ENCODE results near the gene PTPN23. TPM values are rescaled to one million over a fixed set of nuclear protein-coding genes. Genes with fewer than 3 reads are reported as not detected.

PTPN23 gene
- total and polyA plus RNA-seq, 2 experiments from 2014 or later = 14.3 to 48.8 TPM

GRCh38 chr3:47385796-47386195 lies 5.0 kb downstream of the PTPN23 start (continued):
- TF ChIP-seq ZNF462 (CRISPR knock-in tag; IDR thresholded peaks at IDR 0.05) = no peak
- TF ChIP-seq ETS1 (IDR thresholded peaks at IDR 0.05) = no peak
- TF ChIP-seq NANOG (IDR thresholded peaks at IDR 0.05; ENCODE audit: borderline replicate concordance) = no peak

- H3K4me3 Mint-ChIP-seq = no peak overlapping the region
- H3K4me1 ChIP-seq (ENCODE audit: insufficient read depth) = peaks cover 6% of the 10 kb centered on the region; the same call in 1 of the 2 replicates
Measured at GRCh38 chr3:47392933-47393332, 12.1 kb downstream of the PTPN23 start.

More at GRCh38 chr3:47392933-47393332, 12.1 kb downstream of the PTPN23 start:
- Histone ChIP-seq H3K4me2 (no peak overlapping the region), H3K27me3 (ENCODE audit: insufficient read depth) (no peaks in the 10 kb centered on the region), H3K36me3 (ENCODE audit: insufficient read depth) (no peaks in the 10 kb centered on the region; the same call in 1 of the 2 replicates), H3K9me2 (ENCODE audit: insufficient read depth) (no peaks in the 10 kb centered on the region), H2AFZ (no peak overlapping the region), H3K4me3 (no peak overlapping the region), H4K20me1 (replicated peaks; ENCODE audit: insufficient read depth) (peaks cover 36% of the 10 kb centered on the region), H3K79me2 (replicated peaks; ENCODE audit: insufficient read depth) (peaks cover 64% of the 10 kb centered on the region), H3F3A (replicated peaks; ENCODE audit: low read depth) (no peaks in the 10 kb centered on the region; the same call in 1 of the 2 replicates), H3K27ac (ENCODE audit: low read depth) (no peak overlapping the region)
- H3K27ac Mint-ChIP-seq = no peak overlapping the region
- peaks cover 4% of the 10 kb centered on the region; the same call in 2 of the 3 replicates for H3K4me1 Mint-ChIP-seq
- peaks cover 10% of the 10 kb centered on the region; the same call in 2 of the 3 replicates for H3K36me3 Mint-ChIP-seq (ENCODE audit: low read depth)
- no peaks in the 10 kb centered on the region for H3K9me3 Mint-ChIP-seq
- ATAC-seq = no peak
- peaks cover 1% of the 10 kb centered on the region for H3K27me3 Mint-ChIP-seq (ENCODE audit: insufficient read depth, low read depth, poor library complexity)
- TF ChIP-seq JUNB (IDR thresholded peaks at IDR 0.05; ENCODE audit: unreplicated experiment) = no peak
- TF ChIP-seq ZNF331 (CRISPR knock-in tag; IDR thresholded peaks at IDR 0.05; ENCODE audit: low read depth) = no peak
- no peak for DNase-seq (ENCODE audit: low spot score)

All from GM23338 (cell line).